ENCODE results near the gene NLN.

NLN gene

DNA sequence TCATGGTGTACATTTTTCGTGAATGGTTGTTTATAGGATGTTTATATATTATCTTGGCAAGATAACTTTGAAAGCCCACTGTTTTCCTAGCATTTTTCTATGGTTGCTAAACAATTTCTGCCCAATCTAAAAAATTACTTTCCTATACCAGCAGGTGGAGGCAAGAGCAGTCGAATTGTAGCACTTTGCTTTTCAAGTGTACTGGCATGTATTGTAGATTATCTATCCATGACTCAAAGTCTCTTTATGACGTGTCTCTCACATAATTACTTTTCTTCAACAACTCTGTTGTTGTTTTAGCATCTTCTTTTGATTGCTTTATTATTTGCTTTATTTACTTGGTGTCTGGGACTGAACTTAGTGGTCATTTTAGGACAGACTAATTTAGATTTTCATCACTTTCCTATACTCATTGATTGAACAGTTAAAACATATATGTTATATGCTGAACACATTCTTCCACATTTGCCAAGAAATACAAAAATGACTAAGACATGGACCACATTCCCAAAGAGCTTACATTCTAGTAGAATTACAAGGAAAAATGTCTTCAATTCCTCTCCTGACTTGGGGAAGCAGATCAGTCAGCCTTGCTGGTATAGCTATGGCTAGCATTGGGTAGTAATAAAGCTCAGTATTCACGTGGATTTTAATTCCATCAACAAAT lies 20.7 kb downstream of the NLN start:
- H3K4me3 ChIP-seq (ENCODE audit: low read length) = no peak overlapping the region
- no peak for TF ChIP-seq ZNF274 (IDR thresholded peaks at IDR 0.05; ENCODE audit: low read depth, low read length)

DNA sequence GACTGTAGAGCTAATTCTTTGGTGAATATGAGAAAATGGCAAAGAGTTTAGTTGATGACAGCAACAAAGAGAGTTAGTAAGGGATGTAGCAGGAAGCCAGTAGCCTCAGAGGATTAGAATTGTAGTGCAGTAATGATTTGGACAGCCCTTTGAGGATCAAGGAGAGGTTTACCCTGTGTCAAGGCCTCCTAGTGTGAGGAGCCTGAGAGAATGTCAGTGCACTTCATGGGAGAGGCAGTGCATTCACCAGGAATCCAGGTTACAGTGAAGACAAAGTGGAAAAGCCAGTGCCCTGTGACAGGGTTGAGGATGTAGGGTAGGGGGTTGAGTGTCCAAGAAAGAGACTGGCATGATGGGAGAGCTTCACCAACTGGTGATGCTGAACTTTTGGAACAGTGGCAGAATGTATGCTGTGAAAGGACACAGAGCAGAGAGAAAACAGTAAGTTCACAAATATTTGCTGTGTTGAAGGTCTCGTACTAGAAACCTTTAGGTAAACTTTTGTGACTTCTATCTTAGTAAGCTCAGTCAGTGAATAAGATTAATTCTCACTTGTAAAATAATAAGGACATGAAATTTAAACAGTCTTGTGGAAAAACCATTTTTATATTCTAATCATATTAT lies 27.3 kb downstream of the NLN start:
- TF ChIP-seq ZNF274 (IDR thresholded peaks at IDR 0.05; ENCODE audit: low read depth, low read length) = no peak
- no peak overlapping the region for H3K4me3 ChIP-seq (ENCODE audit: low read length)

DNA sequence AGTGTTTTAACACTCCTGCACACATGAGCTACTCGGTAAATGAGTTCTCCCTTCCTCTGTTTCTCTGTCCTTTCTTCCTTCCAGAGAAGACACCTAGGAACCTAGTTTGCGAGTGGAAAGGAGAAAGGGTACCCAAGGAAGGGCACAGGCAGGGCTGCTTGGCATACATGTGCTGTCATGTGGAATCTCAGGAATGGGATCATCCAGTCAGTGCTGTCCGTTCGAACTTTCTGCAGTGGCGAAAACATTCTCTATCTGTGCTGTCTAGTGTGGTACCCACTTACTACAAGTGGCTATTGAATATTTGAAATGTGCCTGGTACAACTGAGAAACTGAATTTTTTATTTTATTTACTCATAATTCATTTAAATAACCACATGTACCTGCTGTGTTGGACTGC lies 28.0 kb downstream of the NLN start:
- no peak for TF ChIP-seq ZNF274 (IDR thresholded peaks at IDR 0.05; ENCODE audit: low read depth, low read length)
- no peak overlapping the region for H3K4me3 ChIP-seq (ENCODE audit: low read length)

DNA sequence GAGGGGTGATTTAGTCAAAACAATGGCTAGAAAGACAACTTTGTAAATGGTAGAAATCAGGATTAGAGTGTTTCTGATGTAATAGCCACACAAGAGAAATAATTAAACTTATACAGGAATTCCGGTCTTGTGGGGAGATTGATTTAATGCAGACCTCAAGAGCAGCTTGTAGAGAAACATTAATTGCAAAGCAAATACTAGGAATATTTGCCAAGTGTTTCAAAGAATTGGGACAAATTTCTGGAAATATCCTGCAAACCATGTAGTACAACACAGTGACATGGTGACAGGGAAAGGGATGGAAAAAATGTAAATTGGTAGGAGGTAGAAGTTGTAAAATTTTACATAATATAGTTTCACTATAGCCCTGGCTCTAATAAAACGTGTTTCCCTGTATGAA lies 28.9 kb downstream of the NLN start:
- no peak overlapping the region for H3K4me3 ChIP-seq (ENCODE audit: low read length)
- no peak for TF ChIP-seq ZNF274 (IDR thresholded peaks at IDR 0.05; ENCODE audit: low read depth, low read length)

DNA sequence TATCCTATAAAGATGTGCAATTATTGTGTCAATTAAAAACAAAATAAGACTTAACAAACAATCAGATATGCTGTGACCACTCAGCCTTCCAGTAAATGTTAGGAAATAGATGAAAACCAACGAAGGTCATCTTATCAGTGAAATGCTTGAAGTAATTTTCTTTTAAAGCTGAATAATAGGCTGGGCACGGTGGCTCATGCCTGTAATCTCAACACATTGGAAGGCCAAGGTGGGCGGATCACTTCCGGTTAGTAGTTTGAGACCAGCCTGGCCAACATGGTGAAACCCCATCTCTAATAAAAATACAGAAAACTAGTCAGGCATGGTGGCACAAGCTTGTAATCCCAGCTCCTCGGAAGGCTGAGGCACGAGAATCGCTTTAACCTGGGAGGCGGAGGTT lies 31.2 kb downstream of the NLN start:
- no peak overlapping the region for H3K4me3 ChIP-seq (ENCODE audit: low read length)
- no peak for TF ChIP-seq ZNF274 (IDR thresholded peaks at IDR 0.05; ENCODE audit: low read depth, low read length)

DNA sequence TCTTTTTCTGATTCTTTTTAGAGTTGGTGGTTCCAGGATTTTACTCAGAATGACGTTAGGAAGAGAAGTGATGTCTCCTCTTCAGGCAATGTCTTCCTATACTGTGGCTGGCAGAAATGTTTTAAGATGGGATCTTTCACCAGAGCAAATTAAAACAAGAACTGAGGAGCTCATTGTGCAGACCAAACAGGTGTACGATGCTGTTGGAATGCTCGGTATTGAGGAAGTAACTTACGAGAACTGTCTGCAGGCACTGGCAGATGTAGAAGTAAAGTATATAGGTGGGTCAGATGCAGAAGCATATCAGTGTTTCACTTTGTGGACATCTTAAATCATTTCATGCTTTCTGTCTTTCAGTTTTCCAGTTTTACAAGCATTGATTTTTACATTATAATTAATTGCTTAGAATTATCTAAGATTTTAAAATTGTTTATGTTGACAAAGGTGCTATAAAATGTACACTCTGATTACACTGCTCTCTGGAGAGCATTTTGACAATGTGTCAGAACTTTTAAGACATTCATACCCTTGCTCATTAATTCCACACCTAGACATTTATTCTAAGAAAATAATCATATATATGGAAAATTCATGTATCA lies 36.6 kb downstream of the NLN start:
- no peak for TF ChIP-seq ZNF274 (IDR thresholded peaks at IDR 0.05; ENCODE audit: low read depth, low read length)
- no peak overlapping the region for H3K4me3 ChIP-seq (ENCODE audit: low read length)

GRCh38 chr5:65760504-65761275 lies 38.7 kb downstream of the NLN start:
- TF ChIP-seq ZNF274 (IDR thresholded peaks at IDR 0.05; ENCODE audit: low read depth, low read length) = no peak
- H3K4me3 ChIP-seq (ENCODE audit: low read length) = no peak overlapping the region

DNA sequence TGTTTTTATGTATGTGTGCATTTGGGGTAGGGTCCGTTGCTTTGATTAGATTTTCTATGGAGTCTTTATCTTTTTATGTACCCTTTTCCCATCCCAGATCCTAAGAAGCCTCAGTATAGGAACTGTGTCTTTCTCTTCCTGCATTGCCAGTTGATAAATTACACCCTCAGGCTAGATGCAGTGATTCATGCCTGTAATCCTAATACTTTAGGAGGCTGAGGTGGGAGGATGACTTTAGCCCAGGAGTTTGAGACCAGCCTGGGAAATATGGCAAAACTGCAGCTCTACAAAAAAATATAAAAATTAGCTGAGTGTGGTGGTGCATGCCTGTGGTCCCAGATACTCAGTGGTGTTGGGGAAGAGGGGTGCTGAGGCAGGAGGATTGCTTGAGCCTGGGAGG lies 40.2 kb downstream of the NLN start:
- no peak overlapping the region for H3K4me3 ChIP-seq (ENCODE audit: low read length)
- TF ChIP-seq ZNF274 (IDR thresholded peaks at IDR 0.05; ENCODE audit: low read depth, low read length) = no peak

DNA sequence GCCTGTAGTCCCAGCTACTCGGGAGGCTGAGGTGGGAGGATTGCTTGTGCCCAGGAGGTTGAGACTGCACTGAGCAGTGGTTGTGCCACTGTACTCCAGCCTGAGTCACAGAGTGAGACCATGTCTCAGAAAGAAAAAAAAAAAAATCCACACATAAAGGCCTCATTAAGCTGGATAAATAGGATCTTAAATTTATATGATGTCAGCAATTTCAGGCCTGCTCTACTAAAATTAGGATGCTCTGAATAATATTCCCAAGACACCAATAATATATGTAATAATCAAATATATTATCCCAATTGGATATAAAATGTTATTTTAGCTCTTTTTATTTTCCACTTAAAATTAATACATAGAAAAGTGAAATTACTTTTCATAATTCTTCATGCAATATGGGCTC lies 43.6 kb downstream of the NLN start:
- TF ChIP-seq ZNF274 (IDR thresholded peaks at IDR 0.05; ENCODE audit: low read depth, low read length) = no peak
- no peak overlapping the region for H3K4me3 ChIP-seq (ENCODE audit: low read length)

- no peak overlapping the region for H3K4me3 ChIP-seq (ENCODE audit: low read length)
- no peak for TF ChIP-seq ZNF274 (IDR thresholded peaks at IDR 0.05; ENCODE audit: low read depth, low read length)
Measured at GRCh38 chr5:65766175-65766574, 44.2 kb downstream of the NLN start.

DNA sequence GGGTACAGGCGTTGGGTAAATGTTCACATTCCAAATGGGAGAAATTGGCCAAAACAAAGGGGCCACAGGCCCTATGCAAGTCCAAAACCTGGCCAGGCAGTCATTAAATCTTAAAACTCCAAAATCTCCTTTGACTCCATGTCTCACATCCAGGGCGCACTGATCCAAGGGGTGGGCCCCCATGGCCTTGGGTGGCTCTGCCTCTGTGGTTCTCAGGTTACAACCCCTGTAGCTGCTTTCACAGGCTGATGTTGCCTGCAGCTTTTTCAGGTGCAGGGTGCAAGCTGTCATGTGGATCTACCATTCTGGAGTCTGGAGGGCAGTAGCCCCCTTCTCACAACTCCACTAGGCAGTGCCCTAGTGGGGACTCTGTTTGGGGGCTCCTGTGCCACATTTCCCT lies 44.8 kb downstream of the NLN start:
- TF ChIP-seq ZNF274 (IDR thresholded peaks at IDR 0.05; ENCODE audit: low read depth, low read length) = no peak

GRCh38 chr5:65767565-65767964 lies 45.6 kb downstream of the NLN start:
- no peak overlapping the region for H3K4me3 ChIP-seq (ENCODE audit: low read length)
- no peak for TF ChIP-seq ZNF274 (IDR thresholded peaks at IDR 0.05; ENCODE audit: low read depth, low read length)

More for the DNA sequence above, 44.8 kb downstream of the NLN start:
- no peak overlapping the region for H3K4me3 ChIP-seq (ENCODE audit: low read length)

DNA sequence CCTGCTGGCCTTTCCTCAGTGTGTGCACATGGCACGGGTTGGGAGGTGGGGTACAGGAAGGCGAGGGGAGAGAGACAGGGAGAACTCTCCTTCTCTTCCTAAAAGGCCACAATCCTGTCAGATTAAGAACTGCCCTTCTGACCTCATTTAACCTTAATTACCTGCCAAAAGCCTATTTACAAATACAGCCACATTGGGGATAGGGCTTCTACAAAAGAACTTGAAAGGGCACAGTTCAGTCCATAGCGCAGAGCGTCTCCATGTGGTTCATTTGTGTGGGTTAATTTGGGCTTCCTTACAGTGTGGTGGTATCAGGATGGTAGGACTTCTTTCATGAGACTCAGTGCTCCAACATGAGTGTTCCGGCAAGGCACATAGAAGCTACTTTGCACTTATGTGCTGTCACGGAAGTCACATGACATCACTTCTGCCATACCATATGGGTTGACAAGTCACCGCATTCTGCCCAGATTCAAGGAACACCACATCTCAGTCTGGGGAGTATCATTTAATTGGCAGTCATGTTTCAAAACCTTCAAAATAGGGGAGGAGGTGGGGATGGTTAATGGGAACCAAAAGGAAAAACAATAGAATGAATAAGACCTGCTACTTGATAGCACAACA lies 46.8 kb downstream of the NLN start:
- TF ChIP-seq ZNF274 (IDR thresholded peaks at IDR 0.05; ENCODE audit: low read depth, low read length) = no peak
- no peak overlapping the region for H3K4me3 ChIP-seq (ENCODE audit: low read length)

DNA sequence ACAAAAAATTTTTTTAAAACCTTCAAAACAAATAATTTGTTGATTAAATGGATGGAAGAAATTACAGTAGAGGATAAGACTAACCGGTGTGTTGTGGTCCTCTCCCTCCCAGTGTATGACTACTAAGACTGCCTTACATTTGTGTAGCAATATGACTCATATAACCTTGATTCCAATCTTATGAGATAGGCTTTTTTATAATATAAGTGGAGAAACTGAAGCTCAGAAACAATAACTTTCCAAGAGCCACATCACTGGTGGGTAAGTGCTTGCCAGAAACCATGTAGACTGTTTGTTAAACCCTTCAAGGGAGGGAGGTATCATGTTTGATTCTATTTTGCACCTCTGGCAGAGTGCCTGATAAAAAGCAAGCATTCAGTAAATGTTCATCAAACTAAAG lies 47.5 kb downstream of the NLN start:
- H3K4me3 ChIP-seq (ENCODE audit: low read length) = no peak overlapping the region
- no peak for TF ChIP-seq ZNF274 (IDR thresholded peaks at IDR 0.05; ENCODE audit: low read depth, low read length)
